GM23338 (cell line): ENCODE results near the gene RFXANK. TPM values are rescaled to one million over a fixed set of nuclear protein-coding genes. Genes with fewer than 3 reads are reported as not detected.

Experiments used
- ATAC-seq: fragments of 200-7000 bp; cut with Tn5 transposase; 3 replicates; pipeline ENCODE4 v1.9.1; 2020
- DNase-seq: peaks from one replicate; pipeline ENCODE4 v3.0.0-alpha.2; 2015; ENCODE audit warnings: low spot score
- H2AFZ ChIP-seq: fragments of 200-600 bp; sonication (generic); 2 replicates; pipeline ENCODE4 v1.8.0; 2016; ENCODE audit warnings: antibody characterized with exemption, mild to moderate bottlenecking, moderate library complexity
- H3F3A ChIP-seq: fragments of 200-600 bp; sonication (generic); replicated peaks from 2 replicates; pipeline ENCODE4 v1.8.0; 2017; ENCODE audit warnings: antibody characterized with exemption, mixed run types, low read depth
- H3K27ac ChIP-seq: fragments of 200-600 bp; sonication (generic); 2 replicates; pipeline ENCODE4 v1.6.1; 2016; ENCODE audit warnings: low read depth
- H3K27me3 ChIP-seq: fragments of 200-600 bp; sonication (generic); 2 replicates; pipeline ENCODE4 v1.8.0; 2016; ENCODE audit warnings: mild to moderate bottlenecking, mixed run types, moderate library complexity; ENCODE audit not compliant: insufficient read depth
- H3K36me3 ChIP-seq: fragments of 200-600 bp; sonication (generic); 2 replicates; pipeline ENCODE4 v1.8.0; 2016; ENCODE audit warnings: mild to moderate bottlenecking; ENCODE audit not compliant: insufficient read depth
- H3K4me1 ChIP-seq: fragments of 200-600 bp; sonication (generic); 2 replicates; pipeline ENCODE4 v1.8.0; 2016; ENCODE audit warnings: mild to moderate bottlenecking, moderate library complexity; ENCODE audit not compliant: insufficient read depth
- H3K4me2 ChIP-seq: fragments of 200-600 bp; sonication (generic); 2 replicates; pipeline ENCODE4 v1.7.1; 2017; ENCODE audit warnings: mixed run types
- H3K4me3 ChIP-seq: fragments of 200-600 bp; sonication (generic); 2 replicates; pipeline ENCODE4 v1.6.1; 2016; ENCODE audit warnings: mixed run types
- H3K79me2 ChIP-seq: fragments of 200-600 bp; sonication (generic); replicated peaks from 2 replicates; pipeline ENCODE4 v1.8.0; 2017; ENCODE audit warnings: mild to moderate bottlenecking; ENCODE audit not compliant: insufficient read depth
- H3K9me2 ChIP-seq: fragments of 200-600 bp; sonication (generic); 2 replicates; pipeline ENCODE4 v1.8.0; 2017; ENCODE audit not compliant: insufficient read depth
- H4K20me1 ChIP-seq: fragments of 200-600 bp; sonication (generic); replicated peaks from 2 replicates; pipeline ENCODE4 v1.8.0; 2017; ENCODE audit warnings: mild to moderate bottlenecking; ENCODE audit not compliant: insufficient read depth
- H3K27ac Mint-ChIP-seq: 2 replicates; pipeline ENCODE4 v1.8.0; 2020; ENCODE audit warnings: inconsistent platforms, mild to moderate bottlenecking, moderate library complexity, mixed read lengths
- H3K27me3 Mint-ChIP-seq: 3 replicates; pipeline ENCODE4 v1.8.0; 2022; ENCODE audit warnings: low read depth, mild to moderate bottlenecking, moderate library complexity, mixed read lengths, inconsistent platforms; ENCODE audit not compliant: insufficient read depth, poor library complexity
- H3K36me3 Mint-ChIP-seq: 3 replicates; pipeline ENCODE4 v1.8.0; 2021; ENCODE audit warnings: low read depth, mild to moderate bottlenecking, inconsistent platforms, moderate library complexity, mixed read lengths
- H3K4me1 Mint-ChIP-seq: 3 replicates; pipeline ENCODE4 v1.8.0; 2020; ENCODE audit warnings: mild to moderate bottlenecking, inconsistent platforms, mixed read lengths
- H3K4me3 Mint-ChIP-seq: 3 replicates; pipeline ENCODE4 v1.8.0; 2021; ENCODE audit warnings: moderate library complexity, mild to moderate bottlenecking, inconsistent platforms, mixed read lengths
- H3K9me3 Mint-ChIP-seq: 3 replicates; pipeline ENCODE4 v1.8.0; 2020; ENCODE audit warnings: moderate library complexity, mild to moderate bottlenecking, inconsistent platforms, mixed read lengths
- NANOG ChIP-seq: IDR thresholded peaks from 2 replicates; pipeline ENCODE4 v1.6.1; 2016; ENCODE audit warnings: antibody characterized with exemption, borderline replicate concordance
- POLR2AphosphoS5 ChIP-seq: IDR thresholded peaks from 2 replicates; pipeline ENCODE4 v1.6.1; 2016; ENCODE audit warnings: antibody characterized with exemption, low read depth
- STAT1 ChIP-seq: IDR thresholded peaks from one replicate; pipeline ENCODE4 v1.6.1; 2016; ENCODE audit warnings: antibody characterized with exemption; ENCODE audit not compliant: unreplicated experiment
- ZNF114 ChIP-seq: fragments of 250-450 bp; sonication (Bioruptor Pico); IDR thresholded peaks from 2 replicates; pipeline ENCODE4 v1.5.0; 2020; ENCODE audit warnings: mild to moderate bottlenecking, moderate library complexity
- polyA plus RNA-seq: library from polyadenylated mRNA; unstranded; fragments of >200 nt; fragmentation: Nextera tagmentation; extraction: Ambion mirVana; gene quantifications from 2 replicates; pipeline ENCODE4 v1.2.1, GENCODE V29; 2016
- total RNA-seq: library from RNA; depleted of rRNA; stranded (reverse); fragments of >200 nt; shearing (Covaris generic); gene quantifications from 2 replicates; pipeline ENCODE4 v1.2.3, GENCODE V29; 2014
- TF ChIP-seq, protein P1 (sequence below): fragments of 250-450 bp; sonication (Bioruptor Pico); IDR thresholded peaks from 2 replicates; pipeline ENCODE4 v1.5.0; 2020; ENCODE audit warnings: mild to moderate bottlenecking, moderate library complexity
- TF ChIP-seq, protein P2 (sequence below), 2 experiments: fragments of 200-600 bp in 1 of 2; sonication (generic) in 1 of 2; conservative IDR thresholded peaks; 2 replicates each; pipeline versions ENCODE4 v1.5.1 to v1.6.1; 2016 to 2017; ENCODE audit warnings: antibody characterized with exemption in 2 of 2, low read depth in 2 of 2, mild to moderate bottlenecking in 2 of 2, moderate library complexity in 1 of 2

The RFXANK gene
- total and polyA plus RNA-seq, 2 experiments from 2014 or later: 54.3 to 124 TPM

DNA sequence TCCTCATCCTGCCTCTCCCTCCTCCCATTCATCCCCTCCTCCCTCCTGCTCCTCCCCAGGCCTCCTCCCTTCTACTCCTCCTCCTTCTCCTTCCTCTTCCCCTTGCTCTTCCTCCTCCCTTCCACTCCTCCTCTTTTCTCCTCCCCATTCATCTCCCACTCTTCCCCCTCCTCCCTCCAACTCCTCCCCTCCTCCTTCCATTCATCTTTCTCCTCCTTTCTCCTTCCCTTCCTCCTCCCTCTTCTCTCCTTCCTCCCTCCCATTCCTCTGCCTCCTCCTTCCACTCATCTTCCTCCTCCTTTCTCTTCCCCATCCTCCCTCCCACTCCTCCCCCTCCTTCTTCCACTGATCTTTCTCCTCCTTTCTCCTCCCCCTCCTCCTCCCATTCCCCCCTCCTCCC is 47.6 kb downstream of the RFXANK start:
- DNase-seq (no peak), ATAC-seq (no peak)
- Mint-ChIP-seq H3K9me3 (peaks cover 17% of the 10 kb centered on the region), H3K27ac (no peak overlapping the region), H3K36me3 (peaks cover 9% of the 10 kb centered on the region; the same call in 2 of the 3 replicates), H3K27me3 (peaks cover 7% of the 10 kb centered on the region), H3K4me3 (no peak overlapping the region), H3K4me1 (no peaks in the 10 kb centered on the region)
- no peak overlapping the region for H2AFZ ChIP-seq
- H3K9me2 ChIP-seq: peaks cover 4% of the 10 kb centered on the region; the same call in 1 of the 2 replicates
- H4K20me1 ChIP-seq: no peaks in the 10 kb centered on the region
- H3K4me2 ChIP-seq: no peak overlapping the region
- H3K79me2 ChIP-seq: no peaks in the 10 kb centered on the region
- no peaks in the 10 kb centered on the region for H3K36me3 ChIP-seq
- H3K4me3 ChIP-seq: no peak overlapping the region
- H3K4me1 ChIP-seq: no peaks in the 10 kb centered on the region
- H3F3A ChIP-seq: no peaks in the 10 kb centered on the region
- H3K27ac ChIP-seq: no peak overlapping the region
- TF ChIP-seq, protein P1, sequence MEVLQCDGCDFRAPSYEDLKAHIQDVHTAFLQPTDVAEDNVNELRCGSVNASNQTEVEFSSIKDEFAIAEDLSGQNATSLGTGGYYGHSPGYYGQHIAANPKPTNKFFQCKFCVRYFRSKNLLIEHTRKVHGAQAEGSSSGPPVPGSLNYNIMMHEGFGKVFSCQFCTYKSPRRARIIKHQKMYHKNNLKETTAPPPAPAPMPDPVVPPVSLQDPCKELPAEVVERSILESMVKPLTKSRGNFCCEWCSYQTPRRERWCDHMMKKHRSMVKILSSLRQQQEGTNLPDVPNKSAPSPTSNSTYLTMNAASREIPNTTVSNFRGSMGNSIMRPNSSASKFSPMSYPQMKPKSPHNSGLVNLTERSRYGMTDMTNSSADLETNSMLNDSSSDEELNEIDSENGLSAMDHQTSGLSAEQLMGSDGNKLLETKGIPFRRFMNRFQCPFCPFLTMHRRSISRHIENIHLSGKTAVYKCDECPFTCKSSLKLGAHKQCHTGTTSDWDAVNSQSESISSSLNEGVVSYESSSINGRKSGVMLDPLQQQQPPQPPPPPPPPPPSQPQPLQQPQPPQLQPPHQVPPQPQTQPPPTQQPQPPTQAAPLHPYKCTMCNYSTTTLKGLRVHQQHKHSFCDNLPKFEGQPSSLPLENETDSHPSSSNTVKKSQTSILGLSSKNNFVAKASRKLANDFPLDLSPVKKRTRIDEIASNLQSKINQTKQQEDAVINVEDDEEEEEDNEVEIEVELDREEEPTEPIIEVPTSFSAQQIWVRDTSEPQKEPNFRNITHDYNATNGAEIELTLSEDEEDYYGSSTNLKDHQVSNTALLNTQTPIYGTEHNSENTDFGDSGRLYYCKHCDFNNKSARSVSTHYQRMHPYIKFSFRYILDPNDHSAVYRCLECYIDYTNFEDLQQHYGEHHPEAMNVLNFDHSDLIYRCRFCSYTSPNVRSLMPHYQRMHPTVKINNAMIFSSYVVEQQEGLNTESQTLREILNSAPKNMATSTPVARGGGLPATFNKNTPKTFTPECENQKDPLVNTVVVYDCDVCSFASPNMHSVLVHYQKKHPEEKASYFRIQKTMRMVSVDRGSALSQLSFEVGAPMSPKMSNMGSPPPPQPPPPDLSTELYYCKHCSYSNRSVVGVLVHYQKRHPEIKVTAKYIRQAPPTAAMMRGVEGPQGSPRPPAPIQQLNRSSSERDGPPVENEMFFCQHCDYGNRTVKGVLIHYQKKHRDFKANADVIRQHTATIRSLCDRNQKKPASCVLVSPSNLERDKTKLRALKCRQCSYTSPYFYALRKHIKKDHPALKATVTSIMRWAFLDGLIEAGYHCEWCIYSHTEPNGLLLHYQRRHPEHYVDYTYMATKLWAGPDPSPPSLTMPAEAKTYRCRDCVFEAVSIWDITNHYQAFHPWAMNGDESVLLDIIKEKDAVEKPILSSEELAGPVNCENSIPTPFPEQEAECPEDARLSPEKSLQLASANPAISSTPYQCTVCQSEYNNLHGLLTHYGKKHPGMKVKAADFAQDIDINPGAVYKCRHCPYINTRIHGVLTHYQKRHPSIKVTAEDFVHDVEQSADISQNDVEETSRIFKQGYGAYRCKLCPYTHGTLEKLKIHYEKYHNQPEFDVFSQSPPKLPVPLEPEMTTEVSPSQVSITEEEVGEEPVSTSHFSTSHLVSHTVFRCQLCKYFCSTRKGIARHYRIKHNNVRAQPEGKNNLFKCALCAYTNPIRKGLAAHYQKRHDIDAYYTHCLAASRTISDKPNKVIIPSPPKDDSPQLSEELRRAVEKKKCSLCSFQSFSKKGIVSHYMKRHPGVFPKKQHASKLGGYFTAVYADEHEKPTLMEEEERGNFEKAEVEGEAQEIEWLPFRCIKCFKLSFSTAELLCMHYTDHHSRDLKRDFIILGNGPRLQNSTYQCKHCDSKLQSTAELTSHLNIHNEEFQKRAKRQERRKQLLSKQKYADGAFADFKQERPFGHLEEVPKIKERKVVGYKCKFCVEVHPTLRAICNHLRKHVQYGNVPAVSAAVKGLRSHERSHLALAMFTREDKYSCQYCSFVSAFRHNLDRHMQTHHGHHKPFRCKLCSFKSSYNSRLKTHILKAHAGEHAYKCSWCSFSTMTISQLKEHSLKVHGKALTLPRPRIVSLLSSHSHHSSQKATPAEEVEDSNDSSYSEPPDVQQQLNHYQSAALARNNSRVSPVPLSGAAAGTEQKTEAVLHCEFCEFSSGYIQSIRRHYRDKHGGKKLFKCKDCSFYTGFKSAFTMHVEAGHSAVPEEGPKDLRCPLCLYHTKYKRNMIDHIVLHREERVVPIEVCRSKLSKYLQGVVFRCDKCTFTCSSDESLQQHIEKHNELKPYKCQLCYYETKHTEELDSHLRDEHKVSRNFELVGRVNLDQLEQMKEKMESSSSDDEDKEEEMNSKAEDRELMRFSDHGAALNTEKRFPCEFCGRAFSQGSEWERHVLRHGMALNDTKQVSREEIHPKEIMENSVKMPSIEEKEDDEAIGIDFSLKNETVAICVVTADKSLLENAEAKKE (CRISPR knock-in tag): no peak
- no peaks in the 10 kb centered on the region for H3K27me3 ChIP-seq

DNA sequence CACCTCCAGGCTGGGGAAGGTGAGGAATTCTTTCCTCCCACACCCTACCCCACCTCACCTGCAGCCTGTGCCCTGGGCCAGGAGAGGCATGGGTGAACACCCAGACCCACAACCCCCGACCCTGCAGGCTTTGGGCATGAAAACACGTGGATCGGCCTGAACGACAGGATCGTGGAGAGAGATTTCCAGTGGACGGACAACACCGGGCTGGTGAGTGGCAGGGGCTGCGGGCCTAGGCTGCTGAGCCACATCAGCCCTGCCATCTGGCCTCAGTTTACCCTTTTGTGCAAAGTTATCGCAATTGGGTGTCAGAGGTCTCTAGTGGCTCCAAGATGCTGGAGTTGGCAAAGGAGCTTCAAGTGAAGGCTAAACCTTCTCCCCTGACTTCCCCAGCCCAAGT is 48.4 kb downstream of the RFXANK start:
- ATAC-seq: no peak
- Mint-ChIP-seq H3K27ac (no peak overlapping the region), H3K4me3 (no peak overlapping the region), H3K9me3 (peaks cover 14% of the 10 kb centered on the region), H3K36me3 (peaks cover 9% of the 10 kb centered on the region; the same call in 2 of the 3 replicates), H3K27me3 (peaks cover 7% of the 10 kb centered on the region), H3K4me1 (no peaks in the 10 kb centered on the region)
- Histone ChIP-seq H3K79me2 (no peaks in the 10 kb centered on the region), H3K9me2 (peaks cover 4% of the 10 kb centered on the region; the same call in 1 of the 2 replicates), H2AFZ (no peak overlapping the region), H3K4me1 (no peaks in the 10 kb centered on the region), H3F3A (no peaks in the 10 kb centered on the region), H3K4me3 (no peak overlapping the region), H3K27me3 (no peaks in the 10 kb centered on the region), H3K4me2 (no peak overlapping the region), H4K20me1 (no peaks in the 10 kb centered on the region), H3K27ac (no peak overlapping the region), H3K36me3 (no peaks in the 10 kb centered on the region)
- no peak for DNase-seq
- TF ChIP-seq ZNF114 (CRISPR knock-in tag) (no peak), NANOG (no peak), POLR2AphosphoS5 (no peak), STAT1 (no peak)
- TF ChIP-seq, protein P2, sequence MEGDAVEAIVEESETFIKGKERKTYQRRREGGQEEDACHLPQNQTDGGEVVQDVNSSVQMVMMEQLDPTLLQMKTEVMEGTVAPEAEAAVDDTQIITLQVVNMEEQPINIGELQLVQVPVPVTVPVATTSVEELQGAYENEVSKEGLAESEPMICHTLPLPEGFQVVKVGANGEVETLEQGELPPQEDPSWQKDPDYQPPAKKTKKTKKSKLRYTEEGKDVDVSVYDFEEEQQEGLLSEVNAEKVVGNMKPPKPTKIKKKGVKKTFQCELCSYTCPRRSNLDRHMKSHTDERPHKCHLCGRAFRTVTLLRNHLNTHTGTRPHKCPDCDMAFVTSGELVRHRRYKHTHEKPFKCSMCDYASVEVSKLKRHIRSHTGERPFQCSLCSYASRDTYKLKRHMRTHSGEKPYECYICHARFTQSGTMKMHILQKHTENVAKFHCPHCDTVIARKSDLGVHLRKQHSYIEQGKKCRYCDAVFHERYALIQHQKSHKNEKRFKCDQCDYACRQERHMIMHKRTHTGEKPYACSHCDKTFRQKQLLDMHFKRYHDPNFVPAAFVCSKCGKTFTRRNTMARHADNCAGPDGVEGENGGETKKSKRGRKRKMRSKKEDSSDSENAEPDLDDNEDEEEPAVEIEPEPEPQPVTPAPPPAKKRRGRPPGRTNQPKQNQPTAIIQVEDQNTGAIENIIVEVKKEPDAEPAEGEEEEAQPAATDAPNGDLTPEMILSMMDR (conservative IDR thresholded peaks at IDR 0.05; ENCODE audit: low read depth in 2 of 2): no peak
